Uterus (tissue), 2 donors: ENCODE measurements around the gene EPC2.

ENCODE experiments used
- CTCF ChIP-seq, 4 experiments: fragments of 200-600 bp in 2 of 4; fragments of 450-650 bp in 2 of 4; sonication (generic) in 2 of 4; IDR thresholded peaks; one replicate each; pipeline ENCODE4 v1.5.1; 2016 to 2019; ENCODE audit warnings: antibody characterized with exemption in 4 of 4, mild to moderate bottlenecking in 2 of 4, moderate library complexity in 1 of 4
- POLR2A ChIP-seq, 2 donors: fragments of 450-650 bp; IDR thresholded peaks; one replicate each; pipeline ENCODE4 v1.6.1; 2016; ENCODE audit warnings: antibody characterized with exemption in 2 of 2, mild to moderate bottlenecking in 1 of 2, moderate library complexity in 1 of 2

- TF ChIP-seq CTCF (IDR thresholded peaks at IDR 0.05) (no peak), POLR2A (IDR thresholded peaks at IDR 0.05) (no peak)
Measured at GRCh38 chr2:148754864-148755263, 110.3 kb downstream of the EPC2 start.
